HG03060 (cell line): Measurements from ENCODE around the gene EGFL7.

Experiments used
- ATAC-seq: cut with Tn5 transposase; IDR thresholded peaks from one replicate; pipeline ENCODE4 v1.9.1; 2021; ENCODE audit warnings: low read depth, moderate number of reproducible peaks; ENCODE audit not compliant: unreplicated experiment

The EGFL7 gene

GRCh38 chr9:136643596-136644342 lies 18.9 kb upstream of the EGFL7 start:
- no peak for ATAC-seq

- ATAC-seq: no peak
Observed at GRCh38 chr9:136644343-136644592, 18.4 kb upstream of the EGFL7 start.

GRCh38 chr9:136644593-136645351 lies 17.9 kb upstream of the EGFL7 start:
- no peak for ATAC-seq

GRCh38 chr9:136645352-136645902 lies 17.3 kb upstream of the EGFL7 start:
- ATAC-seq: no peak

- ATAC-seq: no peak
Observed at GRCh38 chr9:136645903-136646754, 16.6 kb upstream of the EGFL7 start.

GRCh38 chr9:136646827-136647711 lies 15.6 kb upstream of the EGFL7 start:
- no peak for ATAC-seq

GRCh38 chr9:136648751-136649150 lies 14.0 kb upstream of the EGFL7 start:
- ATAC-seq: no peak

GRCh38 chr9:136650021-136650420 lies 12.7 kb upstream of the EGFL7 start:
- ATAC-seq: no peak

- ATAC-seq: no peak
Observed at GRCh38 chr9:136650648-136651047, 12.1 kb upstream of the EGFL7 start.

GRCh38 chr9:136651860-136652259 lies 10.9 kb upstream of the EGFL7 start:
- no peak for ATAC-seq

- no peak for ATAC-seq
Observed at GRCh38 chr9:136653323-136654079, 9.2 kb upstream of the EGFL7 start.

- ATAC-seq: no peak
Observed at GRCh38 chr9:136654820-136655535, 7.7 kb upstream of the EGFL7 start.

- ATAC-seq: no peak
Observed at GRCh38 chr9:136655536-136656182, 7.1 kb upstream of the EGFL7 start.

- ATAC-seq: no peak
Observed at GRCh38 chr9:136656183-136656738, 6.5 kb upstream of the EGFL7 start.

GRCh38 chr9:136656795-136657611 lies 5.7 kb upstream of the EGFL7 start:
- no peak for ATAC-seq

- ATAC-seq: no peak
Observed at GRCh38 chr9:136657974-136658848, 4.5 kb upstream of the EGFL7 start.
